ENCODE data around the gene DENND6B. TPM values are rescaled to one million over a fixed set of nuclear protein-coding genes. Genes with fewer than 3 reads are reported as not detected.

DENND6B gene
- total and polyA plus RNA-seq, 2 of the 13 experiments (the other 11 are each of a cell fraction or from before 2014, with no cell fraction given), result 0.95 to 3.8 TPM

DNA sequence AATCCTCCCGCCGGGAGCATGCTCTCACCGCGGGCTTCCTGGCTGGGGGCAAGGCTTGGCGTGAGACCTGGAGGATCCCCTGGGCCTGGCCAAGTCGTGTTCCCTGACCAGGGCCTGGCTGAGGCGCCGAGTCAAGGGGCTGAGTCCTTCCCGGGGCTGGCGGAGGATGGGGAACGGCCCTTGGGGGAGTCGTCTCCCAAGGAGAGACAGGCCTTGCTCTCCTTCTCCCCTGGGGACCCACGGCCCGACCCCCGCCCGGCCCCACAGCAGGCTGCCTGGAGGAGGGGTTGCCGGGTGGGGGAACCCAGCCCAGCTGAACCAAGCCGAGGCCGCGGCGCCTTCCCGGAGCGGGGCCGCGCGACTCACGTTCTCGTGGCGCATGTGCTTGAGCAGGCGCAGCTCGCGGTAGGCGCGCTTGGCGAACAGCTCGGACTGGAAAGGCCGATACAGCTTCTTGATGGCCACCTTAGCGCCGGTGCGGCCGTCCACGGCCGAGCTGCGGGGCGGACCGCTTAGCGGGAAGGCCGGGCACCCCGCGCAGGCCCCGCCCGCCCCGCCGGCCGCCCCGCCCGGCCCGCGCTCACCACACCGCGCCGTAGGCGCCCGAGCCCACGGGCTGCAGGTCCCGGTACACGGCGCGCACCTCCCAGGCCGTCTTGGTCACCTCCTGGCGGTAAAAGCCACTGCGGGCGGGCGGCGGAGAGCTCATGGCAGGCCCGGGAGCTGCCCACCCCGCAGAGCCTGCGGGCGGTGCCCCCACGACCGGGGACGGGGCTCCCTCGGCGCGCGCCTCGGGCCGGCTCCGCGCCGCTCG, 65.8 kb downstream of the DENND6B start (continued):
- TF ChIP-seq ATF5 (CRISPR knock-in tag; IDR thresholded peaks at IDR 0.05; ENCODE audit: low read depth) (no peak), ESRRA (CRISPR knock-in tag; IDR thresholded peaks at IDR 0.05; ENCODE audit: low read depth) (no peak), ZNF749 (CRISPR knock-in tag; IDR thresholded peaks at IDR 0.05; ENCODE audit: borderline replicate concordance) (no peak), ZNF615 (CRISPR knock-in tag; IDR thresholded peaks at IDR 0.05; ENCODE audit: borderline replicate concordance) (no peak), ZNF543 (CRISPR knock-in tag; IDR thresholded peaks at IDR 0.05) (no peak), XBP1 (CRISPR knock-in tag; IDR thresholded peaks at IDR 0.05) (no peak), RBFOX2 (IDR thresholded peaks at IDR 0.05; ENCODE audit: low read depth, low read length) (peak; percentile 50; the same call in 1 of the 2 replicates), ZNF546 (CRISPR knock-in tag; conservative IDR thresholded peaks at IDR 0.05) (0 out of 2 replicates have a peak, but pooled peaks have one; percentile 49), ARID5B (CRISPR knock-in tag; IDR thresholded peaks at IDR 0.05) (no peak), CREB3 (CRISPR knock-in tag; IDR thresholded peaks at IDR 0.05) (no peak), ZBTB3 (CRISPR knock-in tag; IDR thresholded peaks at IDR 0.05; ENCODE audit: borderline replicate concordance, low read depth) (no peak), ZNF331 (CRISPR knock-in tag; IDR thresholded peaks at IDR 0.05) (0 out of 2 replicates have a peak, but pooled peaks have one; percentile 31), MXD4 (CRISPR knock-in tag; IDR thresholded peaks at IDR 0.05) (peak; percentile 76), ADNP (CRISPR knock-in tag; IDR thresholded peaks at IDR 0.05) (no peak), ZFY (CRISPR knock-in tag; IDR thresholded peaks at IDR 0.05) (peak; percentile 78)
- TF ChIP-seq, protein P1, sequence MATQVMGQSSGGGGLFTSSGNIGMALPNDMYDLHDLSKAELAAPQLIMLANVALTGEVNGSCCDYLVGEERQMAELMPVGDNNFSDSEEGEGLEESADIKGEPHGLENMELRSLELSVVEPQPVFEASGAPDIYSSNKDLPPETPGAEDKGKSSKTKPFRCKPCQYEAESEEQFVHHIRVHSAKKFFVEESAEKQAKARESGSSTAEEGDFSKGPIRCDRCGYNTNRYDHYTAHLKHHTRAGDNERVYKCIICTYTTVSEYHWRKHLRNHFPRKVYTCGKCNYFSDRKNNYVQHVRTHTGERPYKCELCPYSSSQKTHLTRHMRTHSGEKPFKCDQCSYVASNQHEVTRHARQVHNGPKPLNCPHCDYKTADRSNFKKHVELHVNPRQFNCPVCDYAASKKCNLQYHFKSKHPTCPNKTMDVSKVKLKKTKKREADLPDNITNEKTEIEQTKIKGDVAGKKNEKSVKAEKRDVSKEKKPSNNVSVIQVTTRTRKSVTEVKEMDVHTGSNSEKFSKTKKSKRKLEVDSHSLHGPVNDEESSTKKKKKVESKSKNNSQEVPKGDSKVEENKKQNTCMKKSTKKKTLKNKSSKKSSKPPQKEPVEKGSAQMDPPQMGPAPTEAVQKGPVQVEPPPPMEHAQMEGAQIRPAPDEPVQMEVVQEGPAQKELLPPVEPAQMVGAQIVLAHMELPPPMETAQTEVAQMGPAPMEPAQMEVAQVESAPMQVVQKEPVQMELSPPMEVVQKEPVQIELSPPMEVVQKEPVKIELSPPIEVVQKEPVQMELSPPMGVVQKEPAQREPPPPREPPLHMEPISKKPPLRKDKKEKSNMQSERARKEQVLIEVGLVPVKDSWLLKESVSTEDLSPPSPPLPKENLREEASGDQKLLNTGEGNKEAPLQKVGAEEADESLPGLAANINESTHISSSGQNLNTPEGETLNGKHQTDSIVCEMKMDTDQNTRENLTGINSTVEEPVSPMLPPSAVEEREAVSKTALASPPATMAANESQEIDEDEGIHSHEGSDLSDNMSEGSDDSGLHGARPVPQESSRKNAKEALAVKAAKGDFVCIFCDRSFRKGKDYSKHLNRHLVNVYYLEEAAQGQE (IDR thresholded peaks at IDR 0.05; ENCODE audit: borderline replicate concordance in 1 of 2, low read depth in 1 of 2, low read length in 2 of 2), result no peak
- TF ChIP-seq, protein P2, sequence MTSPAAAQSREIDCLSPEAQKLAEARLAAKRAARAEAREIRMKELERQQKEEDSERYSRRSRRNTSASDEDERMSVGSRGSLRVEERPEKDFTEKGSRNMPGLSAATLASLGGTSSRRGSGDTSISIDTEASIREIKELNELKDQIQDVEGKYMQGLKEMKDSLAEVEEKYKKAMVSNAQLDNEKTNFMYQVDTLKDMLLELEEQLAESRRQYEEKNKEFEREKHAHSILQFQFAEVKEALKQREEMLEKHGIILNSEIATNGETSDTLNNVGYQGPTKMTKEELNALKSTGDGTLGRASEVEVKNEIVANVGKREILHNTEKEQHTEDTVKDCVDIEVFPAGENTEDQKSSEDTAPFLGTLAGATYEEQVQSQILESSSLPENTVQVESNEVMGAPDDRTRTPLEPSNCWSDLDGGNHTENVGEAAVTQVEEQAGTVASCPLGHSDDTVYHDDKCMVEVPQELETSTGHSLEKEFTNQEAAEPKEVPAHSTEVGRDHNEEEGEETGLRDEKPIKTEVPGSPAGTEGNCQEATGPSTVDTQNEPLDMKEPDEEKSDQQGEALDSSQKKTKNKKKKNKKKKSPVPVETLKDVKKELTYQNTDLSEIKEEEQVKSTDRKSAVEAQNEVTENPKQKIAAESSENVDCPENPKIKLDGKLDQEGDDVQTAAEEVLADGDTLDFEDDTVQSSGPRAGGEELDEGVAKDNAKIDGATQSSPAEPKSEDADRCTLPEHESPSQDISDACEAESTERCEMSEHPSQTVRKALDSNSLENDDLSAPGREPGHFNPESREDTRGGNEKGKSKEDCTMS (CRISPR knock-in tag; conservative IDR thresholded peaks at IDR 0.05), result no peak

Measured in HepG2 (cell line).